Thoracic aorta (tissue), 2 donors: ENCODE measurements around the gene DIO3. TPM values are rescaled to one million over a fixed set of nuclear protein-coding genes. Genes with fewer than 3 reads are reported as not detected.
"Not testable (repeated sequence)": the region's sequence is repeated elsewhere in the genome, so short reads cannot be mapped to it uniquely, and the experiment has no call there.

Experiments used
- ATAC-seq: fragments of 150-250 bp; one replicate; pipeline ENCODE4 v1.8.0; 2017; ENCODE audit warnings: low read depth; ENCODE audit not compliant: insufficient number of reproducible peaks, low FRiP score
- DNase-seq: peaks from one replicate; pipeline ENCODE4 v3.0.0-alpha.2; 2020; ENCODE audit warnings: low spot score
- H3K27ac ChIP-seq, 2 donors: fragments of 200-600 bp; sonication (generic); 1 replicate in 1 of 2; 2 replicates in 1 of 2; pipeline ENCODE4 v1.5.1; 2016; ENCODE audit warnings: mild to moderate bottlenecking in 2 of 2, moderate library complexity in 2 of 2
- H3K27me3 ChIP-seq: fragments of 200-600 bp; sonication (generic); replicated peaks from 2 replicates; pipeline ENCODE4 v1.6.0; 2016; ENCODE audit warnings: mild to moderate bottlenecking; ENCODE audit not compliant: insufficient read depth
- H3K36me3 ChIP-seq: fragments of 200-600 bp; sonication (generic); one replicate; pipeline ENCODE4 v1.5.1; 2016
- H3K4me1 ChIP-seq, 2 donors: fragments of 200-600 bp; sonication (generic); 1 replicate in 1 of 2; 2 replicates in 1 of 2; pipeline versions ENCODE4 v1.5.1 to v1.6.0; 2016; ENCODE audit warnings: low read depth in 2 of 2, mild to moderate bottlenecking in 1 of 2; ENCODE audit not compliant: control insufficient read depth in 1 of 2
- H3K4me3 ChIP-seq: fragments of 200-600 bp; sonication (generic); 2 replicates; pipeline ENCODE4 v1.5.1; 2016; ENCODE audit warnings: mild to moderate bottlenecking
- H3K9me3 ChIP-seq: fragments of 200-600 bp; sonication (generic); 2 replicates; pipeline ENCODE4 v1.5.1; 2016
- total RNA-seq, 2 donors: library from RNA; depleted of rRNA; stranded (reverse); fragments of >200 nt; gene quantifications; one replicate each; pipeline versions ENCODE4 v1.1.0 to v1.2.3, GENCODE V29; 2016
- TF ChIP-seq, protein P1 (sequence below): fragments of 200-600 bp; sonication (generic); IDR thresholded peaks from one replicate; pipeline ENCODE4 v1.5.1; 2019; ENCODE audit warnings: antibody characterized with exemption

DIO3 gene
- total RNA-seq, 2 donors from 2014 or later = 0.41 to 0.78 TPM

DNA sequence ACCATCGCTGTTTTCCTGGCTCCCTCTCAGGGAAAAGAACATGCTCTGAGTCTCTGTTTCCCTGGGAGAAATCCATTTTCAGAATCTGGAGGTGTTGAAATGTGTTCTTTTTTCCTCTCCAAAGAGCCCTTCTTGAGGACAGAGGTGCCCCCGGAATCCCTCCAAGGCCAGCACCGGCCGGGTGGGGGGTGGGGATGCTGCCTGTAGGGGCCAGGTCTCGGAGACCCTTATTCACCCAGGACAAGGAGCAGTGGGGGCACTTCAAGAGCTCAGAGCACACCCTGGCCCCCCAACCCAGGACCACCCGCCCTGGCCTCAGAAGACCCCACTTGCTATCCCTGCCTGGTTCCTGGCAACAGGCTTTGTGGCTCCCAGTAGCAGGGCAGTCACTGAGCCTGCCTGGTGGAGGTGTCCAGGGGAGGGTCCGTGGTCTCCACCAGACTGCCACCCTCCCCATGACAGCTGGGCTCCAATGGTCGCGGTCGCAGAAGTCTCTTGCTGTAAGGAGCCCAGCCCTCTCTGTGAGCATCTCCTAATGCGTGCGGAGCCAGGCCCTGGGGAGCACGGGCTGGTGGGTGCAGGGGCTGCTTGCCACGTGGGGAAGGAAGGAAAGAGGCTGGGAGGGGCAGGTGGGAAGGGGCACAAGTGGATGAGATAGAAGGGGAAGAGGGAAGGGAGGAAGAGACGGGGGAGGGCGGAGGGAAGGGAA is 13.2 kb upstream of the DIO3 start:
- TF ChIP-seq, protein P1, sequence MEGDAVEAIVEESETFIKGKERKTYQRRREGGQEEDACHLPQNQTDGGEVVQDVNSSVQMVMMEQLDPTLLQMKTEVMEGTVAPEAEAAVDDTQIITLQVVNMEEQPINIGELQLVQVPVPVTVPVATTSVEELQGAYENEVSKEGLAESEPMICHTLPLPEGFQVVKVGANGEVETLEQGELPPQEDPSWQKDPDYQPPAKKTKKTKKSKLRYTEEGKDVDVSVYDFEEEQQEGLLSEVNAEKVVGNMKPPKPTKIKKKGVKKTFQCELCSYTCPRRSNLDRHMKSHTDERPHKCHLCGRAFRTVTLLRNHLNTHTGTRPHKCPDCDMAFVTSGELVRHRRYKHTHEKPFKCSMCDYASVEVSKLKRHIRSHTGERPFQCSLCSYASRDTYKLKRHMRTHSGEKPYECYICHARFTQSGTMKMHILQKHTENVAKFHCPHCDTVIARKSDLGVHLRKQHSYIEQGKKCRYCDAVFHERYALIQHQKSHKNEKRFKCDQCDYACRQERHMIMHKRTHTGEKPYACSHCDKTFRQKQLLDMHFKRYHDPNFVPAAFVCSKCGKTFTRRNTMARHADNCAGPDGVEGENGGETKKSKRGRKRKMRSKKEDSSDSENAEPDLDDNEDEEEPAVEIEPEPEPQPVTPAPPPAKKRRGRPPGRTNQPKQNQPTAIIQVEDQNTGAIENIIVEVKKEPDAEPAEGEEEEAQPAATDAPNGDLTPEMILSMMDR = no peak
- no peaks in the 10 kb centered on the region for H3K9me3 ChIP-seq
- H3K36me3 ChIP-seq = no peaks in the 10 kb centered on the region
- no peak overlapping the region for H3K4me3 ChIP-seq
- no peaks in the 10 kb centered on the region for H3K4me1 ChIP-seq
- no peak for DNase-seq
- ATAC-seq = no peak
- H3K27ac ChIP-seq = no peak overlapping the region
- H3K27me3 ChIP-seq = no peaks in the 10 kb centered on the region

DNA sequence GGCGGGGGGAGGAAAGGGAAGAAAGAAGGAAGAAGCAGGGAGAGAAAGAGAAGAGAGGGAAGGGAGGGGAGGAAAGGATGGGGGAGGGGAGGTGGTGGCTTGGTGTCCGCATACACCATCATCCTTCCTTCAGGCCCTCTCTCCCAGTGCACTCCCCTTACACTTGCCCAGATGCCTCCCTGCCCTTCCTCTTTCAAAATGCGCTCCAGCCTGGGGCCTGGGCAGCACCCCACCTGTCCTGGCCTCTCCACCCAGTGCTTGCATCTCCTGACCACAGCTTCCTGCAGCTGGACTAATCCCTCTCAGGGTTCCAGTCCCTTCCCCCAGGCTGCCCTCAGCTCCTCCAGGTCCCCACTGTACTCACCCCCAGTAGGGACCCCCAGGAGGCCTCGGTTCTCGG is 12.6 kb upstream of the DIO3 start:
- Histone ChIP-seq H3K4me3 (no peak overlapping the region), H3K36me3 (no peaks in the 10 kb centered on the region), H3K9me3 (no peaks in the 10 kb centered on the region), H3K27ac (no peak overlapping the region), H3K4me1 (no peaks in the 10 kb centered on the region), H3K27me3 (no peaks in the 10 kb centered on the region)
- DNase-seq (no peak), ATAC-seq (no peak)
- TF ChIP-seq, protein P1 = no peak

DNA sequence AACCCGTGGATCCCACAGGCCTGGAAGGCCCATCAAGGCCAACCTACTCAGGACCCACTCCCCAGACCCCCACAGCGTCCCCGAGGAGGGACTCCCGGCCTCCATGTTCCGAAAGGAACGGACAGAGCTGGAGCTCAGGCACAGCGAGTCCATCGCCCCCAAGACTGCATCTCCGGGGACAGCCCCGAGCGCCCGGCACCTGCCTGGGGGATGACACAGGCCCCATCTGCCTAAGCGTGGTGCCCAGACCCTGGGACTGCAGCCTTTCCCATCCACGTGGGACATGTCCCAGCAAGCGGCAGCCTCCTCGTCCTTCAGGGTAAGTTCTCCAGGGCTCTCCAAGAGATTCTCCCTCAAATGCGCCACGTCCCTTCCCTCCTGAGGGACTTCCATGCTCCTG is 12.1 kb upstream of the DIO3 start:
- TF ChIP-seq, protein P1 = no peak
- no peak for ATAC-seq
- Histone ChIP-seq H3K36me3 (no peaks in the 10 kb centered on the region), H3K9me3 (no peaks in the 10 kb centered on the region), H3K4me1 (no peaks in the 10 kb centered on the region), H3K27ac (no peak overlapping the region), H3K27me3 (no peaks in the 10 kb centered on the region), H3K4me3 (no peak overlapping the region)
- DNase-seq = no peak

DNA sequence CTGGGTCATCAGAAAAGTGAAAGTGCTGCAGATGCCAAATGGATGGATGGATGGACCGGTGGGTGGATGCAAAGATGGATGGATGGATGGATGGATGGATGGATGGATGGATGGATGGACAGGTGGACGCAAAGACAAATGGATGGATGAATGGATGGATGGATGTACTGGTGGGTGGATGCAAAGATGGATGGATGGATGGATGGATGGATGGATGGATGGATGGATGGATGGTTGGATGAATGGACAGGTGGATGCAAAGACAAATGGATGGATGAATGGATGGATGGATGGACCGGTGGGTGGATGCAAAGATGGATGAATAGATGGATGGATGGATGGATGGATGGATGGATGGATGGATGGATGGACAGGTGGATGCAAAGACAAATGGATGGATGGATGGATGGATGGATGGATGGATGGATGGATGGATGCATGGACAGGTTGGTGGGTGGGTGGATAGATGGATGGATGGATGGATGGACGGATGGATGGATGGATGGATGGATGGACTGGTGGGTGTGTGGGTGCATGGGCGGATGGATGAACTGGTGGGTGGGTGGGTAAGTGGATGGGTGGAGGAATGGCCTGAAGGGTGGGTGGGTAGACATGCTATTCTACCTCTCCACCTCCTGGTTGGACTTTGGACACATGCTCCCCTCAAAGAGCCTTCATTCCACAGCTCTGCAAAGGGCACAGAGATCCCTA is 10.9 kb upstream of the DIO3 start:
- not testable (repeated sequence) for H3K4me3 ChIP-seq, DNase-seq, H3K27ac ChIP-seq, H3K36me3 ChIP-seq, H3K27me3 ChIP-seq, H3K9me3 ChIP-seq, H3K4me1 ChIP-seq, ATAC-seq

DNA sequence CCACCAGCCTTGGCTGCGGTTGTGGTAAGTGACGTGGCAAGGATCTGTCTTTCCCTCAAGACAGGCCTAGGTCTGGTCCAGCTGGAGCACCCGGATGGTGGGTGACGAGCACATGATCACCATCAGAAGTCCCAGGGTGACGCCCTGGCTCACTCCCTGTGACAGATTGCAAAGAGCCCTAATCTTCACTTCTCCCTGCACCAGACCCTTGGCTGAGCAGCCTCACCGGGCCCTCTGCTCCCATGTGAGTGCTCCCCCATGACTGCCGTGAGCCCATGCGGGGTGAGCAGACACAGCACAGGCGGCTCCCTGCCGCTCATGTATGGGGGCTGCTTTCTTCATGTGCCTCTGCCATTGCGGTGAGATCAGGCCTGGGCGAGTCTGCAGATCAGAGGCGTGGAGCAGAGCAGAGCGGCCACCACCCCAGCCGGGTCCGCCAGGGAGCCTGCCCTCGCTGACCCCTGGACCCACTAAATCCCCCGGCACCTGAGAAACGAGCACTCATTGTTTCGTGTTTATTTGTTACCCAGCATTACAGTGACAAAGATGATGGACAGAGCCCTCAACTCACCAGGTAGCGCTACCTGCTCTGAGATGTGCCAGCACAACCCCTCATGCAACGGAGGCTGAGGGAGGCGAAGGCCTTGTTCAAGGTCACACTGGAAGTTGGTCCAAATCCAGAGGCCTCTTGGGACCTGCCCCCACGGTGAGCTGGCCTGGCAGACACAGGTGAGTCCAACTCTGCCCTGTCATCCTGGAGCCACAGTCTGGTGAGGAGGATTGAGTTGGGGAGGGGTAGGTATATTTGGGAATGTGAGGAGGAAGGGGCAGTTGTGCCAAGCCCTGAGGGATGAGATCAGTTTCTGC is 9.3 kb upstream of the DIO3 start:
- Histone ChIP-seq H3K27ac (no peak overlapping the region), H3K27me3 (no peaks in the 10 kb centered on the region), H3K4me3 (no peak overlapping the region), H3K4me1 (no peaks in the 10 kb centered on the region), H3K36me3 (no peaks in the 10 kb centered on the region), H3K9me3 (no peaks in the 10 kb centered on the region)
- no peak for ATAC-seq
- TF ChIP-seq, protein P1 = no peak
- DNase-seq = no peak
